Right ventricle myocardium inferior (tissue), 1 donor: ENCODE data around the gene ASGR1. TPM values are rescaled to one million over a fixed set of nuclear protein-coding genes. Genes with fewer than 3 reads are reported as not detected.
"Not testable (repeated sequence)": the region's sequence is repeated elsewhere in the genome, so short reads cannot be mapped to it uniquely, and the experiment has no call there.

Experiments used
- ATAC-seq: fragments of 200-7000 bp; cut with Tn5 transposase; one replicate; pipeline ENCODE4 v1.9.1; 2020; ENCODE audit warnings: mild to moderate bottlenecking, moderate library complexity
- DNase-seq: peaks from one replicate; pipeline ENCODE4 v3.0.0; 2021; ENCODE audit errors: missing footprints
- intact Hi-C: fragments of 100-400 bp; cut with DNase I; formaldehyde crosslinking; loops from one replicate; pipeline ENCODE4 v1.11.0; 2022
- total RNA-seq: library from RNA; stranded (reverse); fragmentation: NEBNext Ultra II Directional; extraction: Animal tissue kit (Norgen Biotek cat#: 25700); gene quantifications from one replicate; pipeline ENCODE4 v1.2.1, GENCODE V29; 2021
- donor health status: DM: no; HTN: yes; CAD: no; lungs with severe emphysema.

ASGR1 gene
- total RNA-seq, 1 donor from 2014 or later: 0.43 TPM

GRCh38 chr17:7195971-7196370, 16.8 kb upstream of the ASGR1 start:
- DNase-seq: no peak
- intact Hi-C loops: no loop called here
- no peak for ATAC-seq

DNA sequence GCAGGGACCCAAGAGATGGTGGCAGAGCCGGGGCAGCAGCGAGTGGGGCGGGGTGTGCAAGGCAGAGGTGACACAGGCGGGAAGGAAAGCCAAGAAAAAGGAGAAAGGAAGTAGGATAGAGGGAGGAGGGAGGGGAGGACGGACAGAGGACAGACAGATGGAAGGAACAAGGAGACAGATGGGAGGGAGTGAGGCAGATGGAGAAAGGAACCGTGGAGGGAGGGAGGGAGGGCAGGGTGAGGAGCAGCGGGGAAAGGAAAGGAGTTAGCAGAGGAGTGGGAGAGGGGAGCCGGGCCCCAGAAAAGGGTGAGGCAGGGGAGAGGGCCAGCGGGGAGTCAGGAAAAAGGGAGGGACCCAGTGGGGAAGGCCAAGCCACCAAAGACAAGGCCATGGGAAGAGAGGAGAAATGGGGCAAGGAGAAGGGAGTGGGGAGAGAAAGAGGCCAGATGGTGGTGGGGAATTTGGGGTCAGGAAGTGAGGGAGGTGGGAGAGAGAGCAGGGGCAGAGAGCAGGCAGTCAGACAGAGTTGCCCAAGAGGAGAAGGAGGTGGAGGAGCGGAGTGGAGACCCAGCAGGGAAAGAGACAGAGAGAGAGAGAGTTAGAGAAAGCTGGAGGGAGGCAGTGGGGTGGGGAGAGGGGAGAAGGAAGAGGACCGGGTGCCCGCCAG, 13.2 kb upstream of the ASGR1 start:
- intact Hi-C loops: no loop called here
- ATAC-seq (no peak), DNase-seq (no peak)

- no peak for DNase-seq
- intact Hi-C loops: no loop called here
- ATAC-seq: peak; percentile 65
Measured at GRCh38 chr17:7191571-7192270, 12.6 kb upstream of the ASGR1 start.

DNA sequence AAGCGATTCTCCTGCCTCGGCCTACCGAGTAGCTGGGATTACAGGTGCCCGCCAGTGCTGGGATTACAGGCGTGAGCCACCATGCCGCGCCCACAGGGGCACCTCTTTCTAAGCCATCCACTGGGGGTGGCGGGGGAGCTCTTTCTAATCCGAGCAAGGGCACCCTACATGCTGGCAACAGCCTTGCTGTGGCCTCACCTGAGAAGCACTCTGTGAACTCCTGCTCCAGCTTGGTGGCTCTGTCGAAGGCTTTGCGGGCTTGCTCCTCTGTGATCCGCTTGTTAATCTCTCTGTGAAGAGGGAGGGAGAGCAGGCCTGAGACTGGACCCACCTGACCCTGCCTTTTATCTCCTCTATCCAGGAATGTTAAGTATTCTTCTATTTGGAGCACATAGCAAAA, 11.9 kb upstream of the ASGR1 start:
- DNase-seq (no peak), ATAC-seq (no peak)
- intact Hi-C loops: no loop called here

GRCh38 chr17:7190276-7190917, 11.2 kb upstream of the ASGR1 start:
- intact Hi-C loops: no loop called here
- DNase-seq (no peak), ATAC-seq (no peak)

DNA sequence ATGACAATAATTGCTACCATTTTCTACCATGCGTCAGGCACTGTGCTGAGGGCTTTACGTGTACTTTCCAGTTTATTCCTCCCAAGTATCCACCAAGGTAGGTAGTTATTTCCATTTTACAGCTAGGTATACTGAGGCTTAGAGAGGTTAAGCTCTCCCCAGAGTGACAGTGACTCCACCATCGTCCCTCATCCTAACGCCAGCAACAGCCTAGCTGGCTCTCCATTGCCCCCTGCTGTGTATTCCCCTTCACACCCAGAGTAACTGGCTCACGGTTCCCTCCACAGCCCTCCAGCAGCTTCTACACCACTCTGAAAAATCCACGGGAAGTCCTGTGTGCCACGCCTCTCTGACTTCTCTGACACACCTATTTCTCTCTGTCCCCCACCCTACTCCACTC, 7.1 kb upstream of the ASGR1 start:
- intact Hi-C loops: no loop called here
- DNase-seq (no peak), ATAC-seq (no peak)

DNA sequence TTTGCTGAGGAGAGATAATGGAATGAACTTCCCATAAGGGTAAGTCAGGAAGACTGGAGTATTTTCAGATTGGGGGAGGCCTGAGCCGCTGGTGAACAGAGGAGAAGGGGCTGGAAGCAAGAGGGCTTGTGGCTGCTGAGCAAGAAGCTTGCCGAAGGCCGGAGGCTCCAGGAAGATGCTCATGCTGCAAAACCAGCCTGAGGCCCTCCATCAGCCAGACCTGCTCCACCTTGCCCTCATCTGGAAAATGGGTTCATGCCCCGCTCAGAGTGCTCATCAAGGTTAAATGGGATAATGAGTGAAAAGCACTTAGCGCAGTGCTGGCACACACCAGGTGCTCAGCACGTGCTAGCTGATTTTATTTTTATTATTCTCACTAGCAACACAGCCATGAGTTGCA, 5.5 kb upstream of the ASGR1 start:
- no peak for ATAC-seq
- DNase-seq: no peak
- intact Hi-C loops: no loop called here

GRCh38 chr17:7184091-7184488, 4.9 kb upstream of the ASGR1 start:
- DNase-seq: no peak
- ATAC-seq: no peak
- intact Hi-C loops: no loop called here

DNA sequence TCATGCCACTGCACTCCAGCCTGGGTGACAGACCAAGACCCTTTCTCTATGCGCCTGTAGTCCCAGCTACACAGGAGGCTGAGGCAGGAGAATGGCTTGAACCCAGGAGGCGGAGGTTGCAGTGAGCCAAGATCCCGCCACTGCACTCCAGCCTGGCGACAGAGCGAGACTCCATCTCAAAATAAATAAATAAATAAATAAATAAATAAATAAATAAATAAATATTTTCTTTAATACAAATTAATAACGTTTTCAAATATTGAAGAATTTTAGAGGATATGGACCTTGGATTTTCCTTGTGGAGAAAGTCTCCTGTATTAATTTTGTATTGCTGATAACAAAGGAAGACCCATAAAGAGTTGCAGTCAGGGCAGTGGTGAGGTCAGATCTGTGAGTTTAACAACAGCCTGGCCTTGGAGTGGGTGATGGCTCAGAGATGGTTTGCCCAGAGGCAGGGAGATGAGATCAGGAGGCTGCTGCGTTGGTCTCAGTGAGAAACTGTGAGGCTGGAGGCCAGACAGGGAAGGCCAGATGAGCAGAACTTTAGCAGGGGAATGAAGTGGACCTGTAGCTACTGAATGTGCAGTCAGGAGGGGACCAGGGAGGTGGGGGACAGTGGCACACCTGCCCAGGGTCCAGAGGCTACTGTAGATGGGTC, 4.4 kb upstream of the ASGR1 start:
- no peak for DNase-seq
- no peak for ATAC-seq
- intact Hi-C loops: no loop called here

- DNase-seq, intact Hi-C loops: not testable (repeated sequence)
Measured at GRCh38 chr17:7182101-7182500, 2.9 kb upstream of the ASGR1 start.

DNA sequence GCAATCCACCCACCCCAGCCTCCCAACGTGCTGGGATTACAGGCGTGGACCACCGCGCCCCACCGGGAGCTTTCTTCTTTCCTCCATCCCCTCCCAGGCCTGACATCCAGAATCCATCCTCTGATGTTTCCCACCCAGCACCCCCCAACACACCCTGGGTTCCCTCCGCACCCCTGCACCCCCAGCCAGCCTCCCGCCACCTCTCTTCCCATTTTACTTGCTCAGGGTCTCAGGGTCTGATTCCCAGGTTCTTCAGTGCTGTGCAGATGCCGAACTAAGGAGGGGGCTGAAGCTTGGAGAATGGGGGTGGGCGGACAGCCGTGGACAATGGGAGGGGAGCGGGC, 225 bp downstream of the ASGR1 start:
- DNase-seq: no peak
- intact Hi-C loops: no loop called here
- ATAC-seq: no peak

More at GRCh38 chr17:7182101-7182500, 2.9 kb upstream of the ASGR1 start:
- ATAC-seq: not testable (repeated sequence)

GRCh38 chr17:7177954-7178477, 1.2 kb downstream of the ASGR1 start:
- no peak for ATAC-seq
- intact Hi-C loops: loop anchor here (2.0 kb wide), 1 partner anchor 131 kb away; no protein-coding TSS in a partner anchor

DNA sequence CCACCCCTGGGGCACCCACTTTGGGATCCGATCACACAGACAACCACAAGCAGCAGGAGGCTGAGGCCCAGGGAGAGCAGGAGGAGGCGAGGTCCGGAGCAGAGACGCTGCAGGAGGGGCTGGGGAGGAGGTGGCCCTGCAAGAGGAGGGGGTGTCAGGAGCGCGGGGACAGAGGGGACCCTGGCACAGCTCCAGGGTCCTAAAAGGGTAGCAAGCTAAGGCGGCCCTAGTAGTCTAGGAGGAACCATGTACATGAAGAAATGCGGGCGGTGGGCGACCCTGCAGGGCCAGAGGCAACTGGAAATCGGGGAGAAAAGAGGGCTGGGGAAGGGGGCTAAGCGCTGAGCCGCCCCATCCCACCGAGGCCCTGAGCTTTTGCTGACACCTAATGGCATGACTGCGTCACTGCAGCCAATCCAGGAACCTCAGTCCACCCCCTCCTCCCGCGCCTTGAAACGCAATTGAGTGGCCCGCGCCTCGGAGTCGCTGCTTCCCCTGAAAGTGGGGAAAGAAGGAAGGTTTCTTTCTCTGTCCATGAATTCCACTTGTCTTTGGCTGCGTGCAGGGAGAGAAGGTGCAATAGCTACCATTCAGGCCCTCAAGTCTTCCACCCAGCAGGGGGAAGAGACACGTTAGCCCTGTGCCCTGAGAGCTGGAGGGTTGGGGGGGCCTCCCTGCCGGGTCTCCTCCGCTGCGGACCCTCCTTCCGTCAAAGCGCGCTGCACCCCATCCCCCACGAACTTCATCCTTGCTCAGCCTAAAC, 1.8 kb downstream of the ASGR1 start:
- intact Hi-C loops: loop anchor here (2.0 kb wide), 1 partner anchor 131 kb away; no protein-coding TSS in a partner anchor

More at GRCh38 chr17:7177954-7178477, 1.2 kb downstream of the ASGR1 start:
- DNase-seq: no peak

DNA sequence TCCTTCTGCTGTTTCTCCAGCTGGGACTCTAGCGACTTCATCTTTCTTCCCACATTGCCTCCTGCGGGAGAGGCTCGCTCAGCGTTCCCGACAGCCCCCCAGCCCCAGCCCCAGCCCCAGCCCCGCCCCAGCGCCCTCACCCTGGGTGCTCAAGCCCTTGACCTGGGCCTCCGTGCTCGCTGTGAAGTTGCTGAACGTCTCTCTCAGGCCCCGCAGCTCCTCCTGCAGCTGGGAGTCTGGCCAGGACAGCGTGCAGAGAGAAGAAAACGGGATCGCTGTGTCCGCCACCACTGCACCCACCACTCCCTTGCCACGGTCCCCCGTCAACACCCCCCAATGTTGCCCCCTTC, 2.4 kb downstream of the ASGR1 start:
- ATAC-seq (no peak), DNase-seq (no peak)
- intact Hi-C loops: loop anchor here (2.0 kb wide), 1 partner anchor 130 kb away; no protein-coding TSS in a partner anchor

More for the DNA sequence above, 1.8 kb downstream of the ASGR1 start:
- ATAC-seq (peak; percentile 74), DNase-seq (peak; percentile 76)

DNA sequence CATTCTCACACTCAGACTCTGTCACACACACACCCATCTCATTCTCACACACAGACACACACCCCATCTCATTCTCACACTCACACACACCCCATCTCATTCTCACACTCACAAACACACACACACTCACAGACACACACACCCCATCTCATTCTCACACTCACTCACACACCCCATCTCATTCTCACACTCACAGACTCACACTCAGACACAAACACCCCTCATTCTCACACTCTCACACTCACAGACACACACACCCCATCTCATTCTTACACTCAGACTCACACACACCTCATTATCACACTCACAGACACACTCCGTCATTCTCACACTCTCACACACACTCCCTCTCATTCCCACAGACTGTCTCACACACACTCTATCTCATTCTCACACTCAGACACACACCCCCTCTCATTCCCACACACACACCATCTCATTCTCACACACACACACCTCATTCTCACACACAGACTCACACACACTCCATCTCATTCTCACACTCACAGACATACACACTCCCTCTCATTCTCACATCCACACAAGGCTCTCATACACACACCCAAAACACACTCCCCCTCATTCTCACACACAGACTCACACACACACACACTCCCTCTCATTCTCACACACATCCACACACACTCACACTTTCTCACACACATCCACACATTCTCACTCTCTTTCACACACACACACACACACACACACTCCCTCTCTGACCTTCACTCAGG, 2.9 kb downstream of the ASGR1 start:
- intact Hi-C loops: loop anchor here (2.0 kb wide), 1 partner anchor 129 kb away; no protein-coding TSS in a partner anchor
- no peak for ATAC-seq
- DNase-seq: no peak

DNA sequence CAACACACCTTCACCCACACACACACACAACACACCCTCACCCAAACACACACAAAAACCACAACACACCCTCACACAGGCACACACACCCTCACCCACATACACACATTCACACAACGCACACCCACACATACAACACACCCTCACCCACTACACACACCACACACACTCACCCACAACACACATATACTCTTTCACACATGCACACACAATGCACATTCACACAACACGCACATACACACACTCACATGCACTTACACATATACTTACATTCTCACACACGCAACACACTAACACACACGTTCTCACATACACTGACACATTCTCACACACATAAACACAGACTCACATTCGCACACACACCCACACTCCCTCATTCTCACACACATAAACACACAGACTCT, 3.8 kb downstream of the ASGR1 start:
- intact Hi-C loops: no loop called here
- ATAC-seq: no peak
- no peak for DNase-seq

DNA sequence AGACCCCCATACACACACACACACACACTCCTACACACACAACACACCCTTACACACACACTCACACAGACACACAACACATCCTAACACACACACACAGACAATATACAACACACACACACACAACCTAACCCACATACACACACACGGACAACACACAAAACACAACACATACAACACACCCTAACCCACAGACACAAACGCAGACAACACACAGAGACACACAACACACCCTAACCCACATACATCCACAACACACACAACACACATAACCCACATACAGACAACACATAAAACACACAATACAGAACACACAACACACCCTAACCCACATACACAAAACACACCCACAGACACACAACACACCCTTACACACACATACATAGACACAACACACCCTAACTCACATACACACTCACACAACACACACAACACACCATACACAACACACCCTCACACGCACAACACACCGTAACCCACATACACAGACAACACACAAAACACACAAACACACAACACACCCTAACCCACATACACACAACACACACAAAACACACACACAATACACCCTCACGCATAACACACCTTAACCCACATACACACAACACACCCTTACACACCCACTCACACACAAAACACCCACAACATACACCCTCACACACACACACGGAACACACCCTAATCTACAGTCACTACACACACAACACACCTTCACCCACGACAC, 4.4 kb downstream of the ASGR1 start:
- intact Hi-C loops: no loop called here
- no peak for ATAC-seq
- no peak for DNase-seq
